Measurements from ENCODE around the gene LAPTM5.

DNA sequence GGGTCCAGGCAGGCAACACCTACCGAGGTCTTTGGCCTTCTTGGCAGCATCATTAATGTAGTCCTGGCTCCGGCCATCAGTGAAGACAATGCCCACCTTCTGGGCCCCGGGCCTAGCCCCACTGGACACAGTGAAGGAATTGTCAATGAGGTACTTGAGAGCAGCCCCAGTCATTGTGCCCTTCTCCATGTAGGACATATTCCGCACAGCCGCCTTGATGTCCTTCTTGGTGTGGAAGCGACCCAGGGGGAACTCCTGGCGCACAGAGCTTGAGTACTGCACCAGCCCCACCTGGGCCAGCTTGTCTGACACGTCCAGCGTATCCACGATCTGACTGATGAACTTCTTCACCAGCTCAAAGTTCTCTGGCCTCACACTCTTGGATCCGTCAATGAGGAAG, 41.7 kb downstream of the LAPTM5 start:
- TF ChIP-seq, protein P1, sequence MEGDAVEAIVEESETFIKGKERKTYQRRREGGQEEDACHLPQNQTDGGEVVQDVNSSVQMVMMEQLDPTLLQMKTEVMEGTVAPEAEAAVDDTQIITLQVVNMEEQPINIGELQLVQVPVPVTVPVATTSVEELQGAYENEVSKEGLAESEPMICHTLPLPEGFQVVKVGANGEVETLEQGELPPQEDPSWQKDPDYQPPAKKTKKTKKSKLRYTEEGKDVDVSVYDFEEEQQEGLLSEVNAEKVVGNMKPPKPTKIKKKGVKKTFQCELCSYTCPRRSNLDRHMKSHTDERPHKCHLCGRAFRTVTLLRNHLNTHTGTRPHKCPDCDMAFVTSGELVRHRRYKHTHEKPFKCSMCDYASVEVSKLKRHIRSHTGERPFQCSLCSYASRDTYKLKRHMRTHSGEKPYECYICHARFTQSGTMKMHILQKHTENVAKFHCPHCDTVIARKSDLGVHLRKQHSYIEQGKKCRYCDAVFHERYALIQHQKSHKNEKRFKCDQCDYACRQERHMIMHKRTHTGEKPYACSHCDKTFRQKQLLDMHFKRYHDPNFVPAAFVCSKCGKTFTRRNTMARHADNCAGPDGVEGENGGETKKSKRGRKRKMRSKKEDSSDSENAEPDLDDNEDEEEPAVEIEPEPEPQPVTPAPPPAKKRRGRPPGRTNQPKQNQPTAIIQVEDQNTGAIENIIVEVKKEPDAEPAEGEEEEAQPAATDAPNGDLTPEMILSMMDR (IDR thresholded peaks at IDR 0.05), result no peak
- TF ChIP-seq POLR2A (IDR thresholded peaks at IDR 0.05), result no peak
- TF ChIP-seq POLR2AphosphoS5 (IDR thresholded peaks at IDR 0.05), result no peak

All from prostate gland (tissue), 2 donors.